Lung (tissue), 12 donors: Measurements from ENCODE around the gene ZNF488. TPM values are rescaled to one million over a fixed set of nuclear protein-coding genes. Genes with fewer than 3 reads are reported as not detected.

ENCODE experiments used
- ATAC-seq: fragments of 200-7000 bp; cut with Tn5 transposase; one replicate; pipeline ENCODE4 v1.9.1; 2020; ENCODE audit warnings: moderate number of reproducible peaks; ENCODE audit not compliant: insufficient read depth, low FRiP score
- DNase-seq, 3 donors: peaks; one replicate each; pipeline ENCODE4 v3.0.0-alpha.2; 2013 to 2017
- H3K27ac ChIP-seq, 2 donors: one replicate each; pipeline ENCODE4 v1.5.1; 2013; ENCODE audit warnings: mild to moderate bottlenecking in 2 of 2, moderate library complexity in 2 of 2, control low read depth in 1 of 2, inconsistent platforms in 1 of 2, low read depth in 1 of 2, low read length in 1 of 2
- H3K27me3 ChIP-seq, 3 donors: one replicate each; pipeline ENCODE4 v1.5.1; 2013; ENCODE audit warnings: low read length in 2 of 3; ENCODE audit not compliant: control insufficient read depth in 3 of 3, insufficient read depth in 3 of 3
- H3K36me3 ChIP-seq, 4 donors: one replicate each; pipeline ENCODE4 v1.5.1; 2013; ENCODE audit warnings: low read length in 4 of 4, mild to moderate bottlenecking in 1 of 4, moderate library complexity in 1 of 4; ENCODE audit not compliant: control insufficient read depth in 4 of 4, insufficient read depth in 4 of 4
- H3K4me1 ChIP-seq, 5 donors: one replicate each; pipeline ENCODE4 v1.5.1; 2013; ENCODE audit warnings: low read length in 5 of 5, mild to moderate bottlenecking in 2 of 5, moderate library complexity in 1 of 5; ENCODE audit not compliant: control insufficient read depth in 5 of 5, insufficient read depth in 5 of 5
- H3K4me3 ChIP-seq: one replicate; pipeline ENCODE4 v1.5.1; 2013; ENCODE audit warnings: mild to moderate bottlenecking, control low read depth, moderate library complexity
- H3K9ac ChIP-seq, 2 donors: one replicate each; pipeline ENCODE4 v1.5.1; 2013; ENCODE audit warnings: low read length in 2 of 2, control low read depth in 1 of 2; ENCODE audit not compliant: insufficient read depth in 1 of 2
- H3K9me3 ChIP-seq, 4 donors: one replicate each; pipeline ENCODE4 v1.5.1; 2013; ENCODE audit warnings: low read length in 3 of 4, mild to moderate bottlenecking in 1 of 4, moderate library complexity in 1 of 4; ENCODE audit not compliant: control insufficient read depth in 4 of 4, insufficient read depth in 3 of 4
- WGBS, 2 donors: extraction: QIAGEN DNeasy Blood & Tissue Kit; methylation state at CpG; one replicate each; pipeline ENCODE4 v1.1.7; 2013; 5-methylcytosine and 5-hydroxymethylcytosine counted together
- polyA plus RNA-seq, 2 donors: library from polyadenylated mRNA; stranded (reverse); fragments of 200-250 nt; gene quantifications; one replicate each; pipeline ENCODE4 v1.2.1, GENCODE V29; 2013
- total RNA-seq, 2 donors: library from RNA; depleted of rRNA in 1 of 2; stranded (reverse); fragments of >200 nt in 1 of 2; gene quantifications; one replicate each; pipeline ENCODE4 v1.2.1, GENCODE V29; 2014 to 2021
- TF ChIP-seq, protein P1 (sequence below): IDR thresholded peaks from 2 replicates; pipeline ENCODE4 v1.5.1; 2012; ENCODE audit warnings: mild to moderate bottlenecking; ENCODE audit errors: control extremely low read depth, extremely low read depth
- donor health status: control.
- donor health status: control.
- donor health status: Bipolar disorder and iron deficiency.
- donor health status: healthy.
- donor health status: DM: yes; HTN: yes; CAD: no.

ZNF488 gene
- total and polyA plus RNA-seq, 4 donors: 0.15 to 0.64 (median 0.42) TPM

DNA sequence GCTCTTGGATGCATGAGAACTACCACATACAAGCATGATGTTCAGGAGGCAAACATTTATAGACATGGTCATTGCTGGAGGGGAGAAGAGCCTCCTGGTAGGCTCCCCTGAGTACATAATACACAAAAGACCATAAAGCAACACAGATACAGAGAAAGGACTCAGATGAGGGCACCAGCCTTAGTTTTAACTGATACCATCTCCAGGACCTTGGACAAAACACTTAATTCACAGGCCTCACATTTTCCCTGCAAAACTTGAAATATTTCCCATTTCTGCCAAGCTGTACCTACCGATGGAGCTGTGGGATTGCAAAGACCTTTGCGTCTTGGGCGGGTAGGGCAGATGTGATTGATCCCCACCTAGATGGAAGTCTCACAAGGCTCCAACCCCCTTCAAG, 16.7 kb upstream of the ZNF488 start:
- no peaks in the 10 kb centered on the region for H3K9me3 ChIP-seq
- no peaks in the 10 kb centered on the region for H3K27me3 ChIP-seq
- WGBS, 2 donors: 94 to 97% methylated on average over 3 of the region's 3 CpGs
- H3K4me3 ChIP-seq: no peak overlapping the region
- H3K9ac ChIP-seq: no peak overlapping the region
- TF ChIP-seq, protein P1, sequence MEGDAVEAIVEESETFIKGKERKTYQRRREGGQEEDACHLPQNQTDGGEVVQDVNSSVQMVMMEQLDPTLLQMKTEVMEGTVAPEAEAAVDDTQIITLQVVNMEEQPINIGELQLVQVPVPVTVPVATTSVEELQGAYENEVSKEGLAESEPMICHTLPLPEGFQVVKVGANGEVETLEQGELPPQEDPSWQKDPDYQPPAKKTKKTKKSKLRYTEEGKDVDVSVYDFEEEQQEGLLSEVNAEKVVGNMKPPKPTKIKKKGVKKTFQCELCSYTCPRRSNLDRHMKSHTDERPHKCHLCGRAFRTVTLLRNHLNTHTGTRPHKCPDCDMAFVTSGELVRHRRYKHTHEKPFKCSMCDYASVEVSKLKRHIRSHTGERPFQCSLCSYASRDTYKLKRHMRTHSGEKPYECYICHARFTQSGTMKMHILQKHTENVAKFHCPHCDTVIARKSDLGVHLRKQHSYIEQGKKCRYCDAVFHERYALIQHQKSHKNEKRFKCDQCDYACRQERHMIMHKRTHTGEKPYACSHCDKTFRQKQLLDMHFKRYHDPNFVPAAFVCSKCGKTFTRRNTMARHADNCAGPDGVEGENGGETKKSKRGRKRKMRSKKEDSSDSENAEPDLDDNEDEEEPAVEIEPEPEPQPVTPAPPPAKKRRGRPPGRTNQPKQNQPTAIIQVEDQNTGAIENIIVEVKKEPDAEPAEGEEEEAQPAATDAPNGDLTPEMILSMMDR: no peak
- no peaks in the 10 kb centered on the region for H3K36me3 ChIP-seq
- ATAC-seq: no peak
- peaks cover 0 to 13% (median 10%) of the 10 kb centered on the region in 5 donors for H3K4me1 ChIP-seq
- DNase-seq: no peak
- H3K27ac ChIP-seq: no peak overlapping the region

DNA sequence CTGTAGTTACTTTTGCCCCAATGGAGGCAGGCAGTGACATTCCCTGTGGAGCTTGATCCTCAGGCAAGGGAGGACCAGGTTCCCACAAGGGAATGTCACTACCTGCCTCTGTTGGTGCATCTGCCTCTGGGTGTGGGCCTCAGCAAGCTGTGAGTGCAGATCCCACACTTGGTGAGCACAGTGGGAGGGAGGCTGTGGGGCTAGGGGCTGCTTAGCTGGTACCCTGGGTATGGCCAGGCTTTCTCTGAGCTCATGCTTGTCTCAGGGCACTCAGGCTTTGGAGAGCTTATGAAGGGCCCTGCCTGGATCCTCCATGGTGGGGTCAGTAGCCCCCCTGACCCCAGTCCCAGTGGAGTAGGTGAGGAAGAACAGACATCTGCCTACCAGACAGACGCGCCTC, 16.2 kb upstream of the ZNF488 start:
- ATAC-seq (no peak), DNase-seq (no peak)
- H3K27ac ChIP-seq: no peak overlapping the region
- no peak overlapping the region for H3K4me3 ChIP-seq
- H3K9ac ChIP-seq: no peak overlapping the region
- H3K9me3 ChIP-seq: no peaks in the 10 kb centered on the region
- WGBS, 2 donors: 96 to 98% methylated on average over 2 of the region's 2 CpGs
- TF ChIP-seq, protein P1: no peak
- peaks cover 0 to 13% (median 10%) of the 10 kb centered on the region in 5 donors for H3K4me1 ChIP-seq
- H3K36me3 ChIP-seq: no peaks in the 10 kb centered on the region
- H3K27me3 ChIP-seq: no peaks in the 10 kb centered on the region

DNA sequence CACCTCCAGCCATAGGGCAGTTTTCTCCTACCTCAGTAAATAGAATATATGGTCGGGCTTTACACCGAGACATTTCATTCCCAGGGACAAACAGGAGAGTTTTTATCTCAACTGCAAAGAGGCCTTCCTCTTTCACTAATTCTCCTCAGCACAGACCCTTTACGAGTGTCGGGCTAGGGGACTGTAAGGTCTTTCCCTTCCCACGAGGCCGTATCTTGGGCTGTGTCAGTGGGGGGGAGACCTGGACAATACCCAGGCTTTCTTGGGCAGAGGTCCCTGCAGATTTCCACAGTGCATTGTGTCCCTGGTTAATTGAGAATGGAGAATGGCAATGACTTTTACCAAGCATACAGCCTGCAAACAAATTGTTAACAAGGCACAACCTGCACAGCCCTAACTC, 13.2 kb upstream of the ZNF488 start:
- ATAC-seq (no peak), DNase-seq (peak in 1 of 3 donors; percentile 2)
- Histone ChIP-seq H3K9ac (no peak overlapping the region), H3K27me3 (no peaks in the 10 kb centered on the region), H3K27ac (no peak overlapping the region), H3K9me3 (no peaks in the 10 kb centered on the region), H3K4me1 (peaks cover 0 to 3% (median 0%) of the 10 kb centered on the region in 5 donors), H3K4me3 (no peak overlapping the region), H3K36me3 (no peaks in the 10 kb centered on the region)
- TF ChIP-seq, protein P1: no peak
- WGBS, 2 donors: 89 to 92% methylated on average over 6 of the region's 6 CpGs

DNA sequence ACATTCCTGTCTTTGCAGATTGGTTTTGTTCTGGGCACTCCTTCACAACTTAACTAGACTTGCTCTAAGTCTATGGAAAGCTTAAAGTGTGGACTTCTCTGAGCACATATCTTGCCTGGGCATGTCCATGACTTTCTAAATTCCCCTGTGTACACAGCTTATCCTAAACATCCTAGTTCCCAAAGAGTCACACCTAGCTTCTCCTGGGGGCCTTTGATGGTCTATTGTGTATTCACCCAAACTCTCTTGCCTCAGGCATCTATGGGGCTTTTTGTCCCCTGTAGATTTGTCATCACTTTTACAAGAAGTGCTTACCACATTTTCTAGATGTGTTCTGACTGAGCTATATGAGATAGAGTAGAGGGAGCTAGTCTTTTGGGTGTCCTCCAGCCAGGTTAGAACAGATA, 12.2 kb upstream of the ZNF488 start:
- DNase-seq: no peak
- TF ChIP-seq, protein P1: no peak
- H3K9me3 ChIP-seq: no peaks in the 10 kb centered on the region
- no peaks in the 10 kb centered on the region for H3K27me3 ChIP-seq
- no peak for ATAC-seq
- no peak overlapping the region for H3K4me3 ChIP-seq
- H3K36me3 ChIP-seq: no peaks in the 10 kb centered on the region
- peaks cover 0 to 3% (median 0%) of the 10 kb centered on the region in 5 donors for H3K4me1 ChIP-seq
- H3K27ac ChIP-seq: no peak overlapping the region
- H3K9ac ChIP-seq: no peak overlapping the region
